Mesothelial cell of epicardium (in vitro differentiated cells): ENCODE data around the gene FZD10. TPM values are rescaled to one million over a fixed set of nuclear protein-coding genes. Genes with fewer than 3 reads are reported as not detected.

Source experiments
- DNase-seq, 2 experiments: peaks; one replicate each; pipeline ENCODE4 v3.0.0; 2021; ENCODE audit warnings: low spot score in 2 of 2; ENCODE audit not compliant: unreplicated experiment in 2 of 2
- H3K27ac Mint-ChIP-seq: 2 replicates; pipeline ENCODE4 v1.8.0; 2021; ENCODE audit warnings: mixed read lengths
- H3K27me3 Mint-ChIP-seq: 2 replicates; pipeline ENCODE4 v1.8.0; 2021; ENCODE audit warnings: low read depth, mixed read lengths
- H3K36me3 Mint-ChIP-seq: 2 replicates; pipeline ENCODE4 v1.8.0; 2021; ENCODE audit warnings: mixed read lengths
- H3K4me1 Mint-ChIP-seq: 2 replicates; pipeline ENCODE4 v1.8.0; 2021; ENCODE audit warnings: mixed read lengths
- H3K4me3 Mint-ChIP-seq: 2 replicates; pipeline ENCODE4 v1.8.0; 2021; ENCODE audit warnings: mild to moderate bottlenecking, moderate library complexity, mixed read lengths
- H3K9me3 Mint-ChIP-seq: 2 replicates; pipeline ENCODE4 v1.8.0; 2021; ENCODE audit warnings: mixed read lengths
- CTCF ChIP-seq: fragments of 200-600 bp; sonication (generic); IDR thresholded peaks from one replicate; pipeline ENCODE4 v1.5.0; 2021; ENCODE audit warnings: antibody characterized with exemption; ENCODE audit not compliant: unreplicated experiment
- total RNA-seq: library from RNA; stranded (reverse); gene quantifications from 3 replicates; pipeline ENCODE4 v1.2.1, GENCODE V29; 2021

FZD10 gene
- total RNA-seq, 1 donor from 2014 or later: 2.5 TPM

- no peak overlapping the region for H3K4me3 Mint-ChIP-seq
- peaks cover 62% of the 10 kb centered on the region for H3K27me3 Mint-ChIP-seq
- no peaks in the 10 kb centered on the region for H3K36me3 Mint-ChIP-seq
- peaks cover 6% of the 10 kb centered on the region for H3K4me1 Mint-ChIP-seq
- DNase-seq: no peak
- TF ChIP-seq CTCF: no peak
- H3K9me3 Mint-ChIP-seq: no peaks in the 10 kb centered on the region
- H3K27ac Mint-ChIP-seq: no peak overlapping the region
Observed at GRCh38 chr12:130156652-130157275, 5.5 kb upstream of the FZD10 start.

- H3K36me3 Mint-ChIP-seq: no peaks in the 10 kb centered on the region
- H3K4me3 Mint-ChIP-seq: no peak overlapping the region
- TF ChIP-seq CTCF: no peak
- H3K9me3 Mint-ChIP-seq: no peaks in the 10 kb centered on the region
- H3K27me3 Mint-ChIP-seq: peaks cover 55% of the 10 kb centered on the region
- DNase-seq: no peak
- no peak overlapping the region for H3K27ac Mint-ChIP-seq
- H3K4me1 Mint-ChIP-seq: peaks cover 8% of the 10 kb centered on the region
Observed at GRCh38 chr12:130157998-130158753, 4.1 kb upstream of the FZD10 start.

- no peak for DNase-seq
- Mint-ChIP-seq H3K9me3 (no peaks in the 10 kb centered on the region), H3K27me3 (peaks cover 59% of the 10 kb centered on the region), H3K4me1 (peaks cover 11% of the 10 kb centered on the region), H3K36me3 (no peaks in the 10 kb centered on the region), H3K27ac (no peak overlapping the region), H3K4me3 (no peak overlapping the region)
- no peak for TF ChIP-seq CTCF
Observed at GRCh38 chr12:130158754-130159059, 3.6 kb upstream of the FZD10 start.

- Mint-ChIP-seq H3K27me3 (peaks cover 62% of the 10 kb centered on the region), H3K4me1 (peaks cover 14% of the 10 kb centered on the region), H3K36me3 (no peaks in the 10 kb centered on the region), H3K27ac (no peak overlapping the region), H3K4me3 (no peak overlapping the region), H3K9me3 (no peaks in the 10 kb centered on the region)
- DNase-seq: no peak
- no peak for TF ChIP-seq CTCF
Observed at GRCh38 chr12:130160306-130160705, 2.0 kb upstream of the FZD10 start.

- Mint-ChIP-seq H3K36me3 (no peaks in the 10 kb centered on the region), H3K27me3 (peaks cover 61% of the 10 kb centered on the region), H3K4me3 (peak overlapping the region; percentile 70), H3K27ac (no peak overlapping the region), H3K9me3 (no peaks in the 10 kb centered on the region), H3K4me1 (peaks cover 14% of the 10 kb centered on the region)
- DNase-seq: no peak
- TF ChIP-seq CTCF: no peak
Observed at GRCh38 chr12:130160711-130161231, 1.5 kb upstream of the FZD10 start.
